CD4-positive, alpha-beta T cell treated with Interleukin-21 for 1 hour (primary cell): Measurements from ENCODE around the gene MCM3AP.
"Not testable (repeated sequence)": the region's sequence is repeated elsewhere in the genome, so short reads cannot be mapped to it uniquely, and the experiment has no call there.

Source experiments
- DNase-seq: peaks from one replicate; pipeline ENCODE4 v3.0.0-alpha.2; 2020

The MCM3AP gene

DNA sequence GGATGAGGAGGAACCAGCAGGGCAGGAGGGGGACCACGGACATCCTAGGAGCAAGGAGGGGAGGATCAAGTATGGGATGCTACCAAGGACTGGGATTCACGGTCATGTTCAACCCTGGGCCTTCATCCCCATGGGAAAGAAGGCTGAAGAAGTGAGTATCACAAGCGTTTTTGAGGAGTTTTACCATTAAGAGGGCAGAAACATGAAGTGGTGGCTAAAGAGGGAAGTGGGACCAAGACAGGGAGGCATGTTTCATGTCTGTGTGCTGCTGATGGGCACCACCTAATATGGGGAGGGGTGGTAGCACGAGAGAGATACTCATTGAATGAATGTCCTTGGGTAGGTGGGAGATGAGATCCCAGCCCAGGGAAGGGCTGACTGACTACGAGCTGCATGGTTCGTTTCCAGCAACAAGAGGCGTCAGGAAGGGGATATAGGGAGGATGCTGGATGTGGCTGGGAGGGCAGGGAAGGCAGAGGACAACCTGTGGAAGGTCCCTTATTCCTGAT, 45.5 kb downstream of the MCM3AP start:
- DNase-seq = no peak

DNA sequence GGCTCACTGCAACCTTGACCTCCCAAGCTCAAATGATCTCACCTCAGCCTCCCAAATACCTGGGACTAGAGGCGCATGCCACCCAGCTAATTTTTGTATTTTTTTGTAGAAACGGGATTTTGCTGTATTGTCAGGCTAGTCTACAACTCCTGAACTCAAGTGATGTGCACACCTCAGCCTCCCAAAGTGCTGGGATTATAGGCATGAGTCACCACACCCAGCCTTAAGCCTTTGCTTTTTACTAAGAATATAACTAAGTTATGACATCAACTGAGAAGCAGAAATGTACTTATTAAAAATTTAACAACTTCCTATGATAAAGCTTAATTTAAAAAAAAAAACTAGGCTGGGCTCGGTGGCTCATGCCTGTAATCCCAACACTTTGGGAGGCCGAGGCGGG, 47.9 kb downstream of the MCM3AP start:
- no peak for DNase-seq

DNA sequence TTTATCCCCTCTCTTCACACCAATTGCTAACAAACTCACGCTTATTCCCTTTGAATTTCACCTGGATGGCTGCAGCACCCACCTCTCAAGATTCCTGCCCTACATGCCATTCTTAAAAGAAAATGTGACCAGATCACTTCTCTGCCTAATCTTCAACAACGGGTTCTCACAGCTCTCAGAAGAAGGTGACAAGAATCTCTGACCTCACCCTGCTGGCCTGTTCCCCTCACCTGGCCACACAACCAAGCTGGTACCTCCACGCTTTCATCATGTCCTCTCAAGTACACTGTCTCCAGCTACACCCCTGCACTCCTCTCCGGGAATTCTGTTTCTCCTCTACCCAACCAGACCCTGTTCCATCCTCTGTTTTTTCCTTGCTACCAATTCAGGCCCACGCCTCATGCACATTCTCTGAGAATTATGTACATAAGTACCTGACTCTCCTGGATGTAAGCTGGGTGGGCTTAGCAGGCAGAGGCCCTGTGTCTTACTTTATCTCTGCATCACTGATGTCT, 50.9 kb downstream of the MCM3AP start:
- DNase-seq = no peak

DNA sequence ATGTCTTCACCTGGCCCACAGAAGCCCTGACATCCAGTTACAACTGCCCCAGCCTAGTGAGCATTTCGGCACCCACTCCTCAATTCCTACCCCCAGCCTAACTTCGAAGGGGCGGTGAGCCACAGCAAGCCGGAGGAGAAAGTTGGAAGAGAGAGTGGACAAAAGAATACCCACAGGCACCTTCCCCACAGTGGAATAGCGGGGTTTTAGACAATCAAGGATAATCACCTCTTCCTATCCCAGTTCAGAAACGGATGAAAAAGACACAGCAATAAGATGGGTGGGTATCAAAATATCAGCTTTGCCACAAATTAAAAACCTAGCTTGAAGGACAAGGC, 55.5 kb downstream of the MCM3AP start:
- DNase-seq = no peak

DNA sequence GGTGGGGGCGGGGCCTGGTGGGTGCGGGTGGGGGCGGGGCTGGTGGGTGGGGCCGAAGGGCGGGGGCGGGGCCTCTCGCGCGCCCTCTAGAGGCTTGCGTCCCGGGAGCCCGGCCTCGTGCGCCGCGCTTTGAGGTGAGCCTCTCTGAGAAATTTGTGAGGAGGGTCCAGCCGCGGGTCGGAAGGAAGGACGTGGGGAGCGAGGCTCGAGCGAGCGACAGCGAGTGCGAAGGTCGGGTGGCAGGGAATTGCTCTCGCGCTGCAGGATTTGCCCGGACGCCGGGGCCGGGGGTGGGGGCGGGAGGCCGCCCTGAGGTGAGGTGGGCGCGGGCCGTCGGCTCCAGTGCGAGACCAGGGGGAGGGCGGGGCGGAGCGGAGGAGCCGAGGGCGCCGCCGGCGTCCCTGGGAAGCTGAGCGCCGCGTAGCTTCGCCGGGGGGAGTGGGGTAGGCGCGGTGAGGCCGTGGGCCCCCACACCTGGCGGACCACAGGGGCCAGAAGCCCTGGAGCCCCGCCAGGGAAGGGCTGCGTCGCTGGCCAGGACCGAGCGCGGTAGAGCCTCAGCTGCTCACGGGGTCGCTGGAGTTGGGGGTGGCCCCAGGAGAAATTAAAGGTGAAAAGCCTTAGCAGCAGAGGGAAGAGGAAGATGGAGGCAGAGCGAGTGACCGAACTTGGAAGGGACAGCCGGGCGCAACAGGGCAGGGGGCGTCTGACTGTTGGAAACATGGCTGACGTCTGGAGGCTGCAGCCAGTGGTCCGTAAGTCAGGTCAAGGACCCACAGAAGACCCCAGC, 56.1 kb downstream of the MCM3AP start:
- no peak for DNase-seq

DNA sequence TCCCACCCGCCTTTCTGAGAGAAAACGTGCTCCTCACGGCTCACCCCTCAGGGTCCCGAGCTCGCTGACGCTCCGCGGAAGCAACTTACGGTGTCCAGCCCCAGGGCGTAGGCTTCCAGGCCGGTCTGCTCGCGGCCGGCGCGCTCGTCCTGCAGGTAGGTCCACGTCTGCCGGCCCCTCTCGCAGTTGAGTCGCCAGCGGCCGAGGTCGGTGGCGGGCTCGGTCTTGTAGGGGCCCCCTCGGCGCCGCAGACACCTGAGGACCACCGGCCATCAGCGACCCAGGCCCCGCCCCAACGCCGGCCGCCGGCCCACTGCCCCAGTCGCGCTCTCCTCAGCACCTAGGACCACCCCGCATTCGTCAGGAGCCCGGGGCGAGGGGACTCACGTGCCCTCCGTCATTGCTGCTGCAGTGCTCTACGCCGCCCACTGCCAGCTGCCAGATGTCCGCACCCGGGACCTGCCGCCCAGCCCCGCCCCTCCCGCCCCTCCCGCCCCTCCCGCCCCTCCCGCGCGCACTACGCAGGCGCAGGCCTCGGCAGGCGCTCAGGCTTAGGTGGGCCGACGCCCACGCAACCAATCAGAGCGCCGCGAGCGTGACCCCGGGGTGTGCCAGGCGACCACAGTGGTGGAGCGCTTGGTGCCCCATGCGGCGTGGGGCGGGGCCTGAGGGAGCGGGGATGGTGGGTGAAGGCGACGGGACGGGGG, 56.9 kb downstream of the MCM3AP start, which contains the start of gene LSS:
Gene LSS, minus strand, starts transcription at position 430 of the 707 bp plus-strand sequence. Its CDS starts 29 bp downstream, at position 401.
- DNase-seq = peak; percentile 98

DNA sequence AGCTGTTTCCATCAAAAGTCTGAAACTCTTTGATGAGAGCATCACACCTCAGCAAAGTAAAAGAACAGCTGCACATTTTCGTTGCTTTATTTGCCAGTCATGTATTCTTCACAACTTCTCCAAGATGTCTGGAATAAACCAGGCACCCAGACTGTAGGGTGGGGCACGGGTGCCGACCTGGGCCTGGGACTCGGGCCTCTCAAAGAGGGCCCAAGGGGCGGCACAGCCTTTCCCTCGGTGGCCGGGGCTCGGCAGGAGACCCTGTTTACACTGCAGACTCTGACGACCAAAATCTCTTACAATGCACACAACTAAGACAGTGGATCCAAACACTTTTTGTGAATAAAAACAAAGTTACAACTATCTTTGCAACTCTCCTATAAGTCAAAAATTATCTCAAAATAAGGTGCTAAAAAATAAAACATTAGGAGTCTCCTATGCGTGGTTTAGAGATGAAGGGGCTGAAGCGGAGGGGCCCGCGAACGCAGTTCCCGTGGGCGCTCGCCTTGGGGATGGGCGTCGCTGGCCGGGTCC, 57.5 kb downstream of the MCM3AP start:
- DNase-seq = no peak

DNA sequence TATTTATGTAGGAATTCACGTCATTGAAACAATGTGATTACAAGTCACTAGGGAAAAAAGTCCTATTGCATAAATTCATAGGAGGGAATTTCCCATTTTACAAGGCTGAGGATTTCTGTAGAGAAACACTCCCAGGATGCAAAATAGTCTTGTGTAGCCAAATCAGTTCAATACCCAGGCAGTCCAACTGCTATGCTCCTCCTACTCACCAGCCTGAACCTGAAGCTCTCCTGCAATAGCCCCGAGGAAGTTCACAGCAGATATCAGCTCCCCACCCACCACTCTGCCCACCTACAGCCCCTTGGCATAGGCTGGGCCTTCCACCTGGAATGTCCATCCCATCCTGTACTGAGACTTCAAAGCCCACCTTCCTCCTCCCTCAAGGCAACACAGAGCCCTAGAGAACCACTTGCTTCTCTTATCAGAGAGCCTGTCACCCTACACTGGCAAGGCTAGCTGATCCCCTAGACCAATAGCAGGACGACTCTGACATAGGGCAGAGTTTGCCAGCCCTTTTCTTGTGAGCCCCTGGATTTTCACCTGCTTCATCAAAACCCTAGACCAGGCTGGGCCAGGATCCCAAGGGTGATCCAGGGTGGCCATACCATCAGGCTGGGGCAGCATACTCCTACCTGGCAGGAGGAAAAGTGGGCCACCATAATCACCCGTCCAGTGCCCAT, 58.4 kb downstream of the MCM3AP start:
- no peak for DNase-seq

DNA sequence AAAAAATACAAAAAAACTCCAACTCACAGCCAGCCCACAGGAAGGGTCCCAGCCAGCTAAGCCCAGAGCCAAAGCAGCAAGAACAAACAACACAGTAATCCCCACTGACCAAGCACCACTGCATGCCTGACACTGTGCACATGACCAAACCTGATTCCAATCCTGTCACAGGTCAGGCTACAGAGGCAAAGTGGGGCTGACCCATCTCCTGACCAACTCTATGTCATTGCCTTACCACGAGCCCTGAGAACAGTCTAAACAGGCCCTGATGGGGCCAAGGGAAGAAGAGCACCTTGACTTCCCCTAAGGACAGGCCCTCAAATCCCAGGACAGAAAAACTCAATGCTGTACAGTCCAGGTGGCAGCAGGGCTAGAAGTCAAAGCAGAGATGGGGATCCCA, 59.3 kb downstream of the MCM3AP start:
- DNase-seq = no peak

DNA sequence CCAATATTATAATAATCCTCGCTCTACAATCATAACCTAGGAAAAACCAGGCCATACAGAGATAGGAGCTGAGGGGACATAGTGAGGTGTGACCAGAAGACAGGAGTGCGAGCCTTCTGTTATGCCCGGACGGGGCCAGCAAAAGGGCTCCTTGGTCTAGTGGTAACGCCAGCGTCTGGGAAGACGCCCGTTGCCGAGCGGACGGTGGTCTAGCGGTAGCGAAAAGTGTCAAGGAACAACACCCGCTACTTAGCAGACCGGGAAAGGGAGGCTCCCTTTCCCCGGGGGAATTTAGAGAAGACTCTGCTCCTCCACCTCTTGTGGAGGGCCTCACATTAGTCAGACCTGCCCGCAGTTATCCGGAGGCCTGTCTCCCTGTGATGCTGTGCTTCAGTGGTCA, 61.8 kb downstream of the MCM3AP start:
- not testable (repeated sequence) for DNase-seq

DNA sequence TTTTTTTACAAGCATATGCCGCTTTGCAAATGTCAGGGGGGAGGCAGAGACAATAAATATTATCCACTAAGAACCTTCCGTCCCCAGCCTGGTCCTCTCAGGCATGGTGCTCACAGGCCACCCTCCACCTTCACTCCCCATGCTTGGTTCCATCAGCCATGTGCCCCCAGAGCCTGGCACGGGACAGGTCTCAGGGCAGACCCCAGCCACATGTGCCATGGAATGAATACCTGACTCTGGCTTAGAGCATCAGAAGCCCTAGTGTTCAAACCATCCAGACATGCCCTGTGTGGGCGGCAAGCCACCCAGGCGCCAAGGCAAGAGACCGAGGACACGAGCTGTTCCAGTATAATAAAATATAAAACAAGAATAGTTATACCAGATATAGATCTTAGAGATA, 62.2 kb downstream of the MCM3AP start:
- no peak for DNase-seq

DNA sequence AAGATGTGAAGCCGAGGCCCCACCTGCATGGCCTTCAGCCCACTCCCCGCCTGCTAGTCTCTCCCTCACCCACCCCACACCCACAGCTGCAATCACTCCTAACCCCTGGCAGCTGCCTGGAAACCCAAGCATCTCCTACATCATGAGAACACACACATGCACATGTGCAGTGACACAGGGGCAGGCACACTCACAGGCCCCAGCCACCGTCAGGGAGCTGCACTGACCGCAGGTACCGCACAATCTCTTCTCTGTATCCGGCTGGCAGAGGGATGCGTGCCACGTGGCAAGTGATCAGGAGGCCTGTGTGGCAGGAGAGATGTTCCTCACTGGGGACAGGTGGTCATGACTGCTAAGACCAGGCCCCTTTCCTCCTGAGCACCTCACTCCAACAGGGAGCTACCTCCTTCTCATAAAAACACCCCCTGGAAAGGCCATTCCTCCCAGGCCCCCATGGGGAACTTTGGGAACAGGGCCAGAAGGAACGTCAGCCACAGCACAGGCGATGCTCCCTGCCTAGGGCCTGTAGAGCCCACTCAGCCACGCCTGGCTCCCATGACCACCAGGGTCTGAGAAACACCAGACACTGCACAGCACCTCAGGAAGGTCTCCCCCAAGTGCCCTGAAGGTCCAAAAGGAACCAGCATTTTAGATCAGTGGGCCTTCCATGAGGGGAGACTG, 62.8 kb downstream of the MCM3AP start:
- DNase-seq = no peak

DNA sequence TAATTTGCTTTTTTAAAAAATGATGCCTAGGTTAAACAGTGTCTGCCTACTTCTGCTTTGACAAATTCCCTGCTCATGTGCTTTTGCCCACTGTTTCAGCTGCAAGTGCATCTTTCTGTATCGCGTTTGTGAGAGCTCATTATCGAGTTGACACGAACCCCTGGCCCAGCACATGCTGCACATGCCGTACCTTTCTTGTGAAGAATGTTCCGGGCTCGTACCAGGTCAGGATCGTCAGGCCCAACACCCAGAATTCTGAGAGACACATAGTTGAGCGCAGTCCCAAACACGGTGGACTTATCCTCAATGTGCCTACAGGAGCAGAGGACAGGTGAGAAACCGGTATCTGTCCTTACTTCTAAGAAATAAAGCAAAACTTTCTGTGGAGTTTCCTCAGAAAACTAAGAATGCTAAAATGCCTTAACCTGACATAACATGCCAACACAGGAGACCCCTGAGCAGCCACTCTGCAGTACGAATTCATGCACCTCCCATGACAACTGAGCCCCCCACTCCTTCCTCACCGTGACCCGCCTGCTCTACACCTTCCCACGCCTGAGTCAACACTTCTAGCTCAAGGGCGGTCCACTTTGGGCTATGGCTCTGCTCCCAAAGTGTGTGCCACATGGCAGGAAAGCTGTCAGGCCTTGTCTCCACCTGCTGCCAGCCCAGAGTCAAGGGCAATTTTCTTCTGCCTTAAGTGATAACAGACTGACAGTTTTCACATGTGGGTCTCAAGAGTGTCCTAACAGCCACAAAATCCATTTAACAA, 63.6 kb downstream of the MCM3AP start:
- DNase-seq = no peak

DNA sequence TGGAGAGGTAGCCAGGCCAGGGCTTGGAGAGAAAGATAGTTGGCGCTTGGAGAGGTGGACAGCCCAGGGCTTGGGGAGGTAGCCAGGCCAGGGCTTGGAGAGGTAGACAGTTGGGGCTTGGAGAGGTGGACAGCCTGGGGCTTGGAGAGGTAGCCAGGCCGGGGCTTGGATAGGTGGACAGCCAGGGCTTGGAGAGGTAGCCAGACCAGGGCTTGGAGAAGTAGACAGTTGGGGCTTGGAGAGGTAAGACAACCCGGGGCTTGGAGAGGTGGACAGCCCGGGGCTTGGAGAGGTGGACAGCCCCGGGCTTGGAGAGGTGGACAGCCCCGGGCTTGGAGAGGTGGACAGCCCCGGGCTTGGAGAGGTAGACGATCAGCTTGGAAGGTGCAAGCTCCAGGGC, 64.6 kb downstream of the MCM3AP start:
- DNase-seq = no peak

DNA sequence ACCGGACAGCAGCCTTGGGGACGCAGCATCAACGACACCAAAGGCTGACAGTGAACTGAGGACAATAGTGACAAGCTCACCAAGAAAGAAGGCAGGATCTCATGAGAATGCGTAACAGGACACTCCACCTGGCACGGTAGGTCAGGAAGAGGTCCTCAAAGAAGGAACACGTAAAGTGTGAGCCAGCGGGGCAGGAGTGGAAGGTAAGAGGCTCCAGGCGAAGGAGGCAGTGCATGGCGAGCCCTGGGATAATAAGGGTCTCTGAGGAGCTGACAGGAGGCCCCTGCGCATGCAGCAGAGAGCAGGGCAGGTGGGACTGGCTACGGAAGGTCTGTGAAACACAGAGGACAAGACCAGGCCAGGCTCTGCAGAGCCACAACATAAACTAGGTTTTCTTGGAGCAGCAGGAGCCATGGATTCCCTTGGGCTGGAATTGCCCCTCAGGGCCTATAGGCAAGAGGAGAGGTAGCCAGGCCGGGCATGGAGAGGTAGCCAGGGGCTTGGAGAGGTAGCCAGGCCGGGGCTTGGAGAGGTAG, 65.1 kb downstream of the MCM3AP start:
- no peak for DNase-seq

DNA sequence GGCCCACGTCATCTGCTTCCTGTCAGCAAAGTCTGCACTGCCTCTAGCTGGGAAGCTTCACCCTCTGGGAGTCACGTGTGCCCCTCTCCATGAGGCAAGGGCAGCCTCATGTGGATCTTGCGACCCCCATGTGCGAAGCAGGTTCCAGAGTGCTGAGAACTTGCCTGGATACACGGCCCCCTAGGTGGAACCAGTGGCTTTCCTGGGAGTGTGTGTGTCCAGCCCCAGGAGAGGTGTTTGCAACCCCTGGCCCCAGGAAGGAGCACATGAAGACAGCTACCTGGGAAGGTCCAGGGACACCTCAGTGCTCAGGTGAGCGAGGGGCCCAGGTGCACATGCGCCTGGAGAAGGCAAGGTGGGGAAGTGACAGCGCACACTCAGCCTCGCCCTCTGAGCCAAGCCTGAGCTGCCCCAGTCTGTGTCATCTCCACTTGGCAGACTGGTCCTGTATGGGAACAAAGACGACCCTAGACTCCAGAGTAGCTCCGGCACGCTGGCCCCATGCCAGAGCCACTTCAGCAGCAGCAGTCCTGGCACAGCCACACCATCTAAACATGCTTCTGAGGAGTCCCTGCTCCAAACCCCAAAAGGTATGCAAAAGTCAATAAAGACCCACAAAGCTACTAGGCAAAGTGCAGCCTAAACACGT, 65.7 kb downstream of the MCM3AP start:
- DNase-seq = no peak

DNA sequence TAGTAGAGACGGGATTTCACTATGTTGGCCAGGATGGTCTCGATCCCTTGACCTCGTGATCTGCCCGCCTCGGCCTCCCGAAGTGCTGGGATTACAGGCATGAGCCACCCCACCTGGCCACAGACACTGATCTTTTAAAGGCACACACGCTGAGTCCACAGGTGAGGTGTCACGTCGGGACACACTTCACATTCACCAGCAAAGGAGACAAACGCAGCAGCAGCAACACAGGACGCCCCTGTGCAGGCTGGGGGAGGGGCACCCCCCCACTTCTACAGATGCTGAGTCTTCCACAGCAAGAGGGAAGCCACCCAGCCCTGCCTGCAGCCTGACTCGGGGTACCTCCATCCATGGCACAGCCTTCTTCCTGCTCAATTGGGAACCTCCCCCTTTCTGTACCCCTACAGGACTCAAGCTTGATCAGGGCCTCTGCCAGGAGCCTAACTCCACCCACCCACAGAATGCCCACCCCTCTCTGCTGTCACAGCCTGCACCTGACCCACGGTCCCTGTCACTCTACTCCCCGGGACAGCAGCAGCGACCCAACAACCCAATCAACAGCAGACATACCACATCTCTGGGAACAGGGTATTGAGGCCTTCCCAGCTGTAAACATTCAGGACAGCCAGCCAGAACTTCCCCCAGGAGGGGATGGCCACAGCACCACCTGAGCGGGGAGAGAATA, 66.4 kb downstream of the MCM3AP start:
- DNase-seq = no peak

DNA sequence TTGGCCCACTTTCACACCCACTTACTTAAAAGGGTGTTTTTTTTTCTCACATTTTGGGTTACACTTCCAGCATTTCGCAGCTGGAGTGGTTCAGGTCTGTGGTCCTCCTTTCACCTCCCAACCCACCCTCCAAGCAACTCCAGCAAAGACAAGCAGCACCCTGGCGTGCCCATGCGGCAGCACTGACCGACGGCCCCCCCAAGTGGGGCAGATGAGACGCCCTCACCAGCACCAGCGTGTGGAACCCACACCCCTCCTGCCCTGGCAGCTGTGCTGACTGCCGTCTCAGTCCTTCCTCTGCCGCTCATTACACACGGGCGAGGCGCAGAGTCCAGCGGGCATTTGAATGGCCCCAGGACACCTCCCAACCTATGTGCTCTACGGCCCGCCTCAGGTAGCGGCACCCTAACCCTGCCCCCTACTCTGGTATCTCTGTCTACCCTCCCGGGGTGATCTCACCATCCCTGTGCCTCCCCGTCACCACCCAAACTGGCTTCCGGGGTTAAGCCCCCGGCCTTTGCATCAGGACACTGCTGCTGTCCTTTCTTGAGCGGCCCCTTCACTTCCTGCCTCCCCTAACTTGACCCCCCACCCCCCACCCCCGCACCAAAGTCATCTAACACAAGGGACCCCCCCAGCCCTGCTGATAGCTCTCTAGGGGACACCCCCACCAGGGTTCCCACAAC, 67.8 kb downstream of the MCM3AP start:
- no peak for DNase-seq

DNA sequence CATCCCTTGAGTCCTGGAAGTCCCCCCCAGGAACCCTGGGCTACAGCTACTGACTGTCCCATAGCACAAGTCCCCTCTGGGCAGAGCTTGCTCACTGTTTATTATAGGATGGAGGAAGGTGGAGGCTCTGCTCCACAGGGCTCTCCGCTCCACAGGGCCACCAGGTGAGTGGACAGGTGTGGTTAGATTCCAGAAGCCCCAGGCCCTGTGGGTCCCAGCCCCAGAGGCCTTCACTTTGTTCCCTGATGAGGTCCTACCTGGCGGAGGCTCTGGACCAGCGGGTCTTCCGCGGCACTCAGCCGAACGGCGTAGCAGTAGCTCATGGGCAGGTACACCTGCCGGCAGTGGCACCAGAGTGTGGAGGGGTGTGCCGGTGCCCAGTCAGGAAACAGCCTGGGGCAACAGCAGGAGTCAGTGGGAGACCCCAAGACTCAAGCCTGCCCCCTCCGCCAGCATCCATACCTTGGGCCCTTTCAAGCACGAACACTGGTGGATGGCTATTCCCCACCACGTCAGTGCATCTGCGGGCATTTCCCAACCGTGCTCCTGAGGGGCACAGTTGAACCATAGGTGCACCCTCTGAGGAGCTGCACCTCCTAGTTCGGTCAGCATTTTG, 69.2 kb downstream of the MCM3AP start:
- no peak for DNase-seq
